ENCODE results near the gene HS6ST3.

The HS6ST3 gene

DNA sequence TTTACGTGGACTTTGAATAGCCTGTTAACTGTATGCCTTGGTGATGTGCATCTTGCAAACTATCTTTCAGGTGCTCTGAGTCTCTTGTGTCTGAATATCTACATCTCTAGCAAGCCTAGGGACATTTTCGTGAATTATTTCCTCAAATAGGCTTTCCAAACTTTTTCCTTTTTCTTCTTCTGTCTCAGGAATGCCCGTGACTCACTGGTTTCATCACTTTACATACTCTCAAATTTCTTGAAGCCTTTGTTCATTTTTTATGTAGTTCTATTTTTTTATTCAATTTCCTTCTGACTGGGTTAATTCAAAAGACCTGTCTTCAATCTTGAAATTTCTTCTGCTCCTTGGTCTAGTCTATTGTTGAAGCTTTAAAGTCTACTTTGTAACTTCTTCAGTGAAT is 572.1 kb downstream of the HS6ST3 start:
- no peak for DNase-seq (ENCODE audit: low spot score)

DNA sequence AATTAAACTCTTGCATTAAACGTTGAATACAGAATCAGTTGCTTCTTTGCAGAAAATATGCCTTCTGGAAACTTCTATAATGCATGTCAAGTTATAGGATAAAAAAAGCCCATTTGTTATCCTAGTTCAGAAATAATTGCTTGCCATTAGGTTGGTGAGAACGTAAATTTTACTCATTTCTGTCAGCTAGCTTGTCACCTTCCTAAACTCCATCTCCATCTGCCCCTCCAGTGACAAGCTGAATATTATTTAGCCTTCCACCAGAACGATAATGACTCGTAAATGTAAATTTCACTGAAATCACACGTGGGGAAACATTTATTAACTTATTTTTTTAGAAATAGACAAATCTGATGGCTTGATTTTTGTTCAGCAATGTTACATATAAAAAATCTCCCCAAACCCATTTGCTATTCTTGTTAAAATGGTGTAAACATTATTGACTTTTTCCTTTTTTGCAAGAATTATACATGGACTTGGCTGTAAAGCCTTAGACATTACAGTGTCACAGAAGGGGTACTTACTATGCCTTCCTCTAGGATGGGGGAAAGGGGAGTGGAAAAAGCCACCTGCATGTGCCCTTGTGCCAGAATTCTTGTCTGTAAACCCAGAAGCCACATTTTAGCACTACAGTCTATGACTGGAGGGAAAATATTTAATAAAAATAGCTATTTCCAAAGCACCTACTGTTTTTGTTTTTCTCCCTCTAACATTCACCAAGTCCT is 577.5 kb downstream of the HS6ST3 start:
- DNase-seq (ENCODE audit: low spot score), result no peak

DNA sequence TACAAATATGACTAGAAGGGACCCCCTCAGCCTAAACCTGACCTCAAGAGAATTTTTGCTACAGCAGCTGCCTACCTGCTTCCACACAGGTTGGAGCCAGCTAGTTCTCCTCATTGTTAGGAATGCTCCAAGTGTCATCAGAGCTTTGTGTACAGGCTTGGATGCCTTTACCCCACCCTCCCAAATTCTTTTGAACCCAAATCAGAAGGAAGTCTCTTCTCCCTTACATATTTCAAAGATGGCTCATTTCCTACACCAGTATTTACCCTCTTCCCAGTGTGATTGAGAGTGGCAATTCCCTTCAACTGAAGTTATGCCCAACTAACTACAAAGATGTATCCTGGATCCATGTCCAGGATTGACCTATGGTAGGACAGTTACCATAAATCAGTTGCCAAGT is 581.2 kb downstream of the HS6ST3 start:
- no peak for DNase-seq (ENCODE audit: low spot score)

DNA sequence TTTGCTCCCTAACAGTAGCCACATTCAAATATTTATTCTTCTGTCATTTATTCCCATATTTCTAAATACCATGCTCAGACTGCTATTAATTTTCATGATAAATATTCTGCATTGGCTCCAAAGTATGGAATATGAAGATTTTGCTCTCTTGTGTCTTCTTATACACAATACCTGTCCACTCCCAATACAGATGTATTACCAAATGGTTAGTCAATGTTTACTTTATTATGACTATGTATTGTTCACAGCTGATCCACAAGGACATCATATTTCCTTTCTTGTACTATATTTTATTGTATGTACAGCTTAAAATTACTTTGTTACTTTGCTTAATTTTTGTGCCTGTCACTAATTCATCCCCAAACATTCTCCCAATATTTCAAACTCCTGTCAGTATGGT is 582.1 kb downstream of the HS6ST3 start:
- no peak for DNase-seq (ENCODE audit: low spot score)

DNA sequence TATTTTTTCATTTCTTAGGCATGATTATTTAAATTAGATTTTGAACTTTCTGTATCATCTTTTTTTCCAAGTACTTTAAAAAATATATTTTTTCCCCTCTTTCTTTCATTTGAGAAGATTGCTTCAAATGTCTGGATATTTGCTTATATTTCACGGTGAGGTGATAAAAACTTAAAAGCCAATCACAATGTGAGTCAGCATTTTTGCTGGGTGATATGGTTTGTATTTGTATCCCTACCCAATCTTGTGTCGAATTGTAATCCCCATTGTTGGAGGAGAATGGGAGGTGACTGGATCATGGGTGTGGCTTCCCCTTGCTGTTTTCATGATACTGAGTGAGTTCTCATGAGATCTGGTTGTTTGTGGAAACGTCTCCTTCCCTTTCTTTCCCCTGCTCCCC is 583.9 kb downstream of the HS6ST3 start:
- no peak for DNase-seq (ENCODE audit: low spot score)

DNA sequence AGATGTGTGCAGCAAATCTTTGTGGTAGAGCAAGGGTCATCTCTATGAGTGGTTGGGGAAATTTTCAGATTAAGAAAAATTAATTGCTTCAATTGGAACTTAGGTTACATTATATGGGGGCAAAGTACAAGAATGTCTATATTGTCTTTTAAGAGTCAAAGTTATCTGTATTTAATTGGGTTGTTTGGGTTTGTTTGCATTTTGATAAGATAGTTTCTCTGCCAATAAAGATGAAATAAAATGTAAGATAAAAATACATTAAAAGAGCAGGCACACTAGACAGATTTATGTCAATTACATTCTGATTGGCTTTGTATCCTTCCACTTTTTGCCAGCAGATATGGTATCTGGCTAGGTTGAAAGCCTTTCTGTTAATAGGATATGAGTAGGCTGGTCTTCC is 587.1 kb downstream of the HS6ST3 start:
- DNase-seq (ENCODE audit: low spot score), result no peak

DNA sequence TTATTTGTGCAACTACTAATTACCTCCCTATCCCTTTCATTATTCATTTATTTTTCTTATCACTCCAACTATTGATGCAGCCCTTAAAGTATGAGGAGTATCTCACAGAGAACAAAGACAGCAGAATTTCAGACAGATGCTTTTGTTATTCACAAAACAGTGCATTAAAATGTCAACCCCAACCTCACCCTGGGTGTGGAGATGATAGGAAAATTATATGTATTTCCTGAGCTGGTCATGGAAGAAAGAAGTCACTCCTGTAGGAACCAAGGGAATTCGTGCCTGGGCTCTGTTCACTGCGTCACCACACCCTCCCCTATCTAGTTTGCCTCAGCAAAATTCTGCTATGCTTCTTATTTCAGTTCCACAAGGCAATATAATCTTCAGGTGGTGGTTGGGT is 588.9 kb downstream of the HS6ST3 start:
- DNase-seq (ENCODE audit: low spot score), result no peak

DNA sequence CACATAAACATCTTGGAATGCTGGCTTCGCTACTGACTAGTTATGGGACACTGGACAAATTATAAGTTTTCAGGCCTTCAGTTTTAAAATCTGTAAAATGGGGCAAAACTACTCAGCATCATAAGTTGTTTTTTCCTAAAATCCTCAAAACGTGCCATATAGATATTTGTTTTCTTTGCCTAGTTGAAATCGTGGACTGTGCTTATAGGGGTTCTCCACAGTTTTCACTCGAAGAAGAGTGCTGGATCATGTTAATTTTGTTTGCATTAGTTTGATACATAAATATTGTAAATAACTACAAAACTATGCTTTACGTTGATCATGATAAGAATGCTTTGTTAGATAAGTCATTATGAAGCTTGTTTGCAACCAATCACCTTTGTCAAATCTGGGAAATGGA is 591.0 kb downstream of the HS6ST3 start:
- no peak for DNase-seq (ENCODE audit: low spot score)

DNA sequence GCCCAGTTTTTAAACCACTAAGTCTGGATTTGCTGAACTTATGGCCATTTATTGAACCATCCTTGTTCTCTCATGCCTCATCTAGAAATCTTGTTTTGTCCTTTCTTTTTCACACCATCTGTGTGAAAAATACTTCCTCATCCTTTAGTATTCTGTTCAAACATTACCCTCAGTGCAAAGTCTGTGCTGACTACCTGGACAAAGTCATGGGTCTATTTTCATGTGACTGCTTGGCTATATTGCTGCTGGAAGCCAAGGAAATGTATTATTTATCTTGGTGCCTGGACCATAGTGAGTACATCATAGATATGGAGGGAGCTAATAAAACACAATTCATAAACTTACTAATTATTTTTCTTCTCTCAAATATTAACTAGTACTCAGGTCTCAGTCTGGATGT is 591.9 kb downstream of the HS6ST3 start:
- no peak for DNase-seq (ENCODE audit: low spot score)

DNA sequence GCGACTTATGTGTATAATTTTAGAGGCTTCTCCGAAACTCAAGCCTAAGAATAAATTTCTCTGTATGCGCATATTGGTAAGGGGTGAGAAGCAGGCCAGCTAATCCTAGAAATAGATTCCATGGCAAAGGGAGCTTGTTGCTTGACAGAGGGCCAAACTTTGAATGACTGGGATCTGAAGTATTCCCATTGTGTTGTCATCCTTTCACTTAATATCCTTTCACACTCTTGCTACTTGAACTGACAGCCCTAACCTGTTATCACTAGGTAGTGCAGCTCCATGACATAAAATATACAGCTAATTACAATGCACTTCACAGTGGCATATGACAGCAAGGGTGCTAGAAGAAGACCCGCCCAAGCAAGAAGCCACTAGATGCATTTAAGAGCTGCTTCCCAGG is 594.6 kb downstream of the HS6ST3 start:
- DNase-seq (ENCODE audit: low spot score), result no peak

DNA sequence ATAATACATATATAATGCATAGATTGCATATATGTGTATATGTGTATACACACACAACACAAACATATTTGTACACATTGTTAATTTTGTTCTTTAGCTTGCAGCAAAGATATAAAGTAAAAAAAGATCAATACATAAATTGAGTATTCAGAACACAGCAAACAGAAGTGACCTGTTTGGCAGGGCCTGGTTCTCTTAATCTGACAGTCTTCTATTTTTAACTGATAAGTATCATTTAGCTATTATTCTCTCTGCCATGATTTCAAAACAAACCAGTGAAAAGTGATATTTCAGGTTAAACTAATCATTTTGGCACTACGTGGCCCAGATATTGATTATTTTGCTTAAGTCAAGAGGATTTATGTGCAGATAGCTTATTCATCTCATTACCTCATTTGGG is 595.0 kb downstream of the HS6ST3 start:
- DNase-seq (ENCODE audit: low spot score), result no peak

DNA sequence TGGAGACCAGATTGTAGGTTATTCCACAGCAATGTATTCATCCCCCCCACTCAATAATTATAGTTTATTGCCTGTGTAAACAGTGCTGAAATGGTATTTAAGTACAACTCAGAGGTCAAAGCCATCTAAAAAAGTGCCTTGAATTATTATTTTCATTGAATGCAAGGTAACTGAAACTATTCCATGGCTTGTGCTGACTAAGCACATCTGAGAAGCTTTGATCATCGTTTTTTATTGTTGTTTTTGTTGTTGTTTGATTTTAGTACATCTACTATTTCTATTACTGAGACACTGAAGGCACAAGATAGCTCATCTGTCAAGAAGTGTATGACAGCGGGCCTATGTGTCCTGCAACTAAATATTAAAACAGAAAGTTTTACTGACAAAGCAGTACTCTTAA is 596.4 kb downstream of the HS6ST3 start:
- no peak for DNase-seq (ENCODE audit: low spot score)

DNA sequence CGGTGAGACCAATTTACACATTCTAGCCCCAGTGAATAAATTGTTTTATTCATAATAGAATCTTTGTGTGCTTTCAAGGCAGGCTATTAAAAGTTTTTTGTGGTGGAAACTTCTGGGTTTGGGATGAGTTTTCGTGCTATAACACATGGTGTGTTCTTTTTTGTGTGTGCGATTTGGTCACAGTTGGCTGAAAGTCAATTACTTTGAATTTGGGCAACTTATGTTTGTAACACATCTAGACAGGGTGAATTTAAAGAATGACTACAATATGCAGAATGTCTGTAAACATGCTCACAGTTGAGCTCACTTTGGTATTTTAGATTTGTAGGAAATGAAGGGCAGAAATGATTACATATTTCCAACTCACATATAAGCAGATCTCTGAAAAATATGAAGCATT is 597.3 kb downstream of the HS6ST3 start:
- DNase-seq (ENCODE audit: low spot score), result no peak

DNA sequence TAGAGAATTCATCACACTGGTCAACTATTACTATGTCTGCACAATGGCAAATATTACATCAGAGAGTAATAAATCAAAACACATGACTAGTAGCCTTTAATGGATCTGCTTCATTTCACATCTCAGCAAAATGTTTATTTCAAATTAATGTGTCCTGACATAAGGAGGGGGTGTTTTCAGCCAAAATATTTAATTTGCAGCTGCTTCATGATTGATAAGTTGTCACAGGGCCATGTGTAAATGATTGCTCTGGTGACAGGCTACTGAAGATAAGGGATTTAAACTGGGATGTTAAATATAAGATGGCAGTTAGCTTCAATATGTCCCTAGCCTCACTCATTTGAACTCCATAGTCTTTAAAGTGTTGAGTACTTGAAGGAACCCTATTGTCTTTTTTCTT is 601.1 kb downstream of the HS6ST3 start:
- DNase-seq (ENCODE audit: low spot score), result no peak

DNA sequence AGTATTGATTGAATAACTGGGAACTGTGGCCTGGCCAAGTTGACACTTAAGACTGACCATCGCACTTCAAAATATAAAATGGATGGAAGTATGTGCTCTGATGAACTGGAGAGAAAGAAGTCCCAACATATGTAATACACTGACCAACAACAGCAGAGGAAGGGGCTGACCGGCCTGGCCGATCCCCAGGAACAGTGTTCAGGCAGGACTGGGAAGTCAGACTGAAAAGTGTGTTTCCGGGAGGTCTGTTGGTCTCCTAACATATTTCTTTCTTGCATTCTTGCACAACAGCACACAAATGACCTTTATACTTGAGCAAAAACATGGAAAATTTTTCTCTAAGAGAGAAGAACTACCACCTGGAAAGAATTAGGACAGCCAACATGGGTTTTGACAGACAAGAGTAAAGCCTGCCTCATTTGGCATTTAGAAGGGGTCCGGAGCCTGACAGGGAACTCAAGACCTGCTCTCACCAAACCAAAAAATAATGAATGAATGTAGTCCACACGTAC is 606.5 kb downstream of the HS6ST3 start:
- DNase-seq (ENCODE audit: low spot score), result no peak

DNA sequence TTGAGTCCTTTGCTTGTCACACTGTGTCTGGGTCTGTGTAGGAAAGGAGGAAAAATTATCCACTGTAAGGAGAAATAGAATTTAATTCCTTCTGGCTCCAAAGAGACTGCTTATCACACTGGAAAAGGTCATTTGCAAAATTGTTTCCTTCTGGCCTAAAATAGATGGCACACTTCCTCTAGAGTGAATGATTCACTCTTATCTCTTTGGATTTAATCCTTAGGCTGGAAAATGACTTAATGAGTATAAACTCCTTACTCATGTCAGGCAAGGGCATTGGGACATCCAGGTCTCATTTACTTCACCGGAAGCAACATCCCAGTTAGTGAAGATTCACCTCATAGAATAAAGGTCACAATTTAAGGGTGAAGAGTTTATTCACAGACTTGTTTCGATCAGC is 610.8 kb downstream of the HS6ST3 start:
- no peak for DNase-seq (ENCODE audit: low spot score)

DNA sequence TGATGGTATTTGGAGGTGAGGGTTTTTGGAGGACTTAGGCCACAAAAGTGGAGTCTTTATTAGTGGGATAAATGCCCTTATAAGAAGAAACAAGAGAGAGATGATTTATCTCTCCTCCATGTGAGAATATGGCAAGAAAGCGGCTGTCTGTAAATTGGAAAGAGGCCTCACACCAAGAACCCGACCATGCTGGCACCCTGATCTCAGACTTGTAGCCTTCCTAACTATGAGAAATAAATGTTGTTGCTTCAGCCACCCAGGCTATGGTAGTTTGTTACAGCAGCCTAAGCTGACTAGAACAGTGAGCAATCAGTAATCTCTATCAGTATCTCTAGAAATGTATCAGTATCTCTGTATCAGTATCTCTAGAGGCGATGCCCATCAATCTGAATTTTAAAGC is 617.2 kb downstream of the HS6ST3 start:
- DNase-seq (ENCODE audit: low spot score), result no peak

DNA sequence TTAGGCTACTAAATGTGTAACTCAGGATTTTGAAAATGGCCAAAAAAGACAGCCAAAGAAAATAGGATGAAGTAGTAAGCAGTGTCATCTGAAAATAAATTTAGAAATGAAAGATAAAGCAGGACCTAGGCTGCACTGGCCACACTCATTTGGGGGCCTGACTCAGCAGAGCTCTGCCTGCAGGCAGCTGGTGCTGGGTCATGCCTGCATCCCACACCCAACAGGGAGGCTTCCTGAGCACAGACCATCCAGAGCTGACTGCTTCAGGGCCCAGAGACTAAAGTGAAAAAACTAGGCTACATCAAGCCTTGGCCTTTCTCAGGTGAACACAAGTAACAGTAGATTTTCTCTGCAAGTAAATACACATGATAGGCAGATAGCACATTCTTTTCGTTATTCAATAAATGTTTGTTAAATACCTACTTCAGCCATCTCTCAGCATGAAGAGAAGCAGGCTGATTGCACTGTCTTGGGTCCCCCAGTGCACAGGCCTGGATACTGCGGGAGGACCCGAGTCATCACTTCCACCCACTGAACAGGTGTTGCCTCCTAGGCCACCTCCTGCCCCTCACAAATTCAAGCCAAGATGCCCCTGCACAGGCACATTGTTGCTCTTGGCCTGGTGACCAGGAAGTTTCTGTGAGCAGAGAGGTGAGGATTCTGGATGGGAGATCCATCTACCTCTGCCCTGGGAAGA is 620.4 kb downstream of the HS6ST3 start:
- no peak for DNase-seq (ENCODE audit: low spot score)

DNA sequence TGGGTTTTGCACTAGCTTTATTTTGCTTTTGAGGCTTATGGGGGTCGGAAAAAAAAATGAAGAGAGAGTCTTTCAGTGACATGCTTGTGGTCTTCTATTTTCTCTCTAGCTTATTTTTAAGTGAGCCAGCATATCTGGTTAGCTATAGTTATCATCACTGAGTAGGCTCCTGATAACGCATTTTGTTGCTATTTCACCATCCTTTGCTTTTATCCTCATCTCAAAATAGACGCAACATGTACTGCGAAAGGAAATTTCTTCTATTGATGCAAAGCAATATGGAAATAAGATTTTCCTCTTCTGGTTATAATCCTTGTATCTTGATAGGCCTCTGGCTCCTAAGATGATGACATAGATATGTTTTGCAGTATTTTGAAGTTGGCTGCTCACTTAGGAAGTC is 630.5 kb downstream of the HS6ST3 start:
- no peak for DNase-seq (ENCODE audit: low spot score)

DNA sequence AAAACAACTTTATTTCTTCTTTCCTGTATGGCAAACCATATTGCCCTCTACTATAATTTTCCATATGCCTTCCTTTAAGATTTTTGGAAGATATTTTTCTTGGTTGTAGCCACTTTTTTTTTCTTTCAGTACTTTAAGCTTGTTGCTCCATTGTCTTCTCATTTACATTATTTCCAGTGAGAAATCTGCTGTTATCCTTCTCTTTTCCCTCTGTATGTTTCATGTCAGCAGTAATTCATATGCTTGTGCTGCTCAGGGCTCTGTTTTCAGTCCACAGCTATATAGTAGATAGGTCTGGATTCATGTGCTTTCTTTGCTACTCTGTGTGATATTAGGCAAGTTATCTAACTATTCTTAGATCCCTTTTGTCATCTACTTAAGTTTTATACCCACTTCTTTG is 636.7 kb downstream of the HS6ST3 start:
- no peak for DNase-seq (ENCODE audit: low spot score)

DNA sequence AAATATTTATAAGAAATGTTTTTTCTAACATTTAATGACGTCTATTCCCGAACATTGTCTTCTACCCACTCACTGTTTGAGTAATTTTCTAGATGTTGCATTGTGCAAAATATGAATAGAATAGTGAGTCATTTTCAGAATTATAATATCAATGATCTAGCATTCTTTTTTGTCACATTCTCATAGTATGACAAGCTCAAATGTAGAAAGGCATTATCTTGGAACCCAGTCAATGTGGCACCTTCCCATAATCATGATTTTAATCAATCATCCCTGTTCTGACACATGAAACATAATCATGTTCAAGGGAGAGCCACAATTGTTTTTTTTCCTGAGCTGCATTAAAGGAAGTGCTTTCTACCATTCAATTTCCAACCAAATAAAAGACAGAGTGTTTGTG is 638.6 kb downstream of the HS6ST3 start:
- DNase-seq (ENCODE audit: low spot score), result no peak

DNA sequence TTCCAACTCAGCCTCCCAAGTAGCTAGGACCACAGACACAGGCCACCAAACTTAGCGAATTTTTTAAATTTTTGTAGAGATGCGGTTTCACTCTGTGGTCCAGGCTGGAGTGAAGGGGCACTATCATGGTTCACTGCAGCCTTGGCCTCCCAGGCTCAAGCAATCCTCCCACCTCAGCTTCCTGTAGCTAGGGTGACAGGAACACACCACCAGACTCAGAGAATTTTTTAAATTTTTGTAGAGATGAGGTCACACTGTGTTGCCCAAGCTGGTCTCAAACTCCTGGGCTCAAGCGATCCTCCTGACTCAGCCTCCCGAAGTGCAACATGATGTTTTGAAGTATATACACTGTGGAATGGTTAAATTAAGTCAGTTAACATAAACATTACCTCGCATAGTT is 640.8 kb downstream of the HS6ST3 start:
- DNase-seq (ENCODE audit: low spot score), result no peak

DNA sequence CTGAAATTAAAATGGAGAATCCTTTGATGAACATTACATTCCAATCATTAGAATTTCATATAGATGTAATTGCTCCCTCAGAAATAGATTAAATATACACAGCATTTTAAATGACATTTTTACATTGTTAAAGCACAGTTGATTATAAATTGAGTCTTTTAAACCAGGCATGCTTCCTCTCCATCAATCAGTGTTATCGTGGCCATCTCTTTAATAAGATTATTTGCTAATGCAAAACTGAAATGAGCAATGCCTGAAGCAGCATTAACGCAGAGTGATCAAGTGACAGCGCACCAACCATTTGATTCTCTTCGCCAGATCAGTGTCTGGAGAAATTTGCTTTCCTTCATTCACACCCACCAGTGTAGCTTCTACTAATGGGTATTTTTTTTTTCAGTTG is 644.6 kb downstream of the HS6ST3 start:
- DNase-seq (ENCODE audit: low spot score), result no peak

DNA sequence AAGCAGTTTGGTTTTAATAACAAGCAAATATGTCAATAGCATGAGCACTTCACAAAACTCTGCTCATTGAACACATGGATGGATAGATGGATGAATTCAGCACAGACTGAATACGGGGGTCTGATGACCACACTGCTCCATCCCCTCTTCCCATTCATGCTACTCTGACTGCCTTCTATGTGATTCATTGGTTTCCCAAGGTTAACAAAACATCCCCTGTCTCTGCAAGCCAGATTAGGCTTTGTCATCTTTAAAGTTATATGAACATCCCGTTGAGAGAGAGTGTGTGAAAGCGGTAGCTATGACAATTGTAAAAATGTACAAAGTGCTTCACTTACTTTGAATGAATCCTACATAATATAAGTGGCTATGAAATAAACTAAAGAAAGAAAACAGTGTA is 651.9 kb downstream of the HS6ST3 start:
- no peak for DNase-seq (ENCODE audit: low spot score)

All from CD4-positive, alpha-beta T cell treated with Interleukin-15 for 4 hours (primary cell).